Stimulated activated memory B cell treated with anti-CD40 and anti-IgM and Interleukin-4, amounts not matched to agents 10 μg/mL and 1 μg/mL and 100 μg/mL, for 72 hours (primary cell): ENCODE data around the gene NIPAL3.

Experiments used
- ATAC-seq: fragments of 150-1000 bp; cut with Tn5 transposase; 2 replicates; pipeline ENCODE4 v1.10.0; 2021
- H3K27ac Mint-ChIP-seq: one replicate; pipeline ENCODE4 v1.8.0; 2022; ENCODE audit warnings: mild to moderate bottlenecking, mixed read lengths
- H3K27me3 Mint-ChIP-seq: one replicate; pipeline ENCODE4 v1.8.0; 2022; ENCODE audit warnings: mixed read lengths
- H3K36me3 Mint-ChIP-seq: one replicate; pipeline ENCODE4 v1.8.0; 2022; ENCODE audit warnings: mixed read lengths
- H3K4me1 Mint-ChIP-seq: one replicate; pipeline ENCODE4 v1.8.0; 2022; ENCODE audit warnings: mixed read lengths
- H3K4me3 Mint-ChIP-seq: one replicate; pipeline ENCODE4 v1.8.0; 2022; ENCODE audit warnings: mild to moderate bottlenecking, moderate library complexity, mixed read lengths
- H3K9me3 Mint-ChIP-seq: one replicate; pipeline ENCODE4 v1.8.0; 2022; ENCODE audit warnings: mixed read lengths

The NIPAL3 gene

DNA sequence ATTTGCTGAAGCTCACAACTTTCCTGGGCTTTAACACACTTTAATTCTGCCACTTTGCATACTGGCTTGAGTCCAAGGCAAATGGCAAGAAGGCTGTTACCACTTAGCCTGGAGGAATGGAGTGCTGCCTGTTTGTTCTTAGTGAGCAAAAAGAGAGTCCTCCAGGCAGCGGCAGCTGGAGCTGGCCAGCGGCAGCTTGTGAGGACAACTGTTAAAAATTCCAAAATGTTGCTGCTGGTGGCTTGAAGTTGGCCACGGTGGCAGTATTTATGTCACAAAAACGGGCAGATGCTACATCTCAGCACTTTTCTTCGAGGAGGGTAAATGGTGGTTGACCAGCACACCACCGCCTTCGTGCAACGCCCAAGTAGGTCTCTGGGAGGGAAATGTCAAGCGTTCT lies 29.4 kb upstream of the NIPAL3 start:
- Mint-ChIP-seq H3K9me3 (no peaks in the 10 kb centered on the region), H3K27ac (peak overlapping the region; percentile 64), H3K4me3 (no peak overlapping the region), H3K36me3 (peaks cover 13% of the 10 kb centered on the region), H3K4me1 (peaks cover 35% of the 10 kb centered on the region), H3K27me3 (no peaks in the 10 kb centered on the region)
- ATAC-seq, result no peak

DNA sequence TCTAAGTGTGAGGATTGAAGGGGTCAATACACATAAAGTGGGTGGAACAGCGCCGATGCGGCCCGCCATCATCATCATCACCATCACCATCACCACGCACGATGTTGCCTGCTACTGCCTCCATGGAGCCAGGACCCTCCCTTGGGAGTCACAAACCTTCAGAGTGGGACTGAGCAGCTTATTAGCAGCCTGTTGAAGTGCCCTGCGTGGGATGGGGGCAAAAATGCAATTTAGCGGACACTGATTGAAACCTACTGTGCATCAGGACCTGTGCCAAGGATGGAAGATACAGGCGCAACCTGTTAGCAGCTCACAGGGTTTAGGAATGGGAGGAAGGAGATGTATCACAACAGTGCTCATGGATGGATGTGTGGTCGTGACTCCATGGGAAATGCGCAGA lies 28.7 kb upstream of the NIPAL3 start:
- peak overlapping the region; percentile 64 for H3K27ac Mint-ChIP-seq
- peaks cover 41% of the 10 kb centered on the region for H3K4me1 Mint-ChIP-seq
- no peak overlapping the region for H3K4me3 Mint-ChIP-seq
- ATAC-seq, result no peak
- H3K9me3 Mint-ChIP-seq, result no peaks in the 10 kb centered on the region
- peaks cover 13% of the 10 kb centered on the region for H3K36me3 Mint-ChIP-seq
- no peaks in the 10 kb centered on the region for H3K27me3 Mint-ChIP-seq

DNA sequence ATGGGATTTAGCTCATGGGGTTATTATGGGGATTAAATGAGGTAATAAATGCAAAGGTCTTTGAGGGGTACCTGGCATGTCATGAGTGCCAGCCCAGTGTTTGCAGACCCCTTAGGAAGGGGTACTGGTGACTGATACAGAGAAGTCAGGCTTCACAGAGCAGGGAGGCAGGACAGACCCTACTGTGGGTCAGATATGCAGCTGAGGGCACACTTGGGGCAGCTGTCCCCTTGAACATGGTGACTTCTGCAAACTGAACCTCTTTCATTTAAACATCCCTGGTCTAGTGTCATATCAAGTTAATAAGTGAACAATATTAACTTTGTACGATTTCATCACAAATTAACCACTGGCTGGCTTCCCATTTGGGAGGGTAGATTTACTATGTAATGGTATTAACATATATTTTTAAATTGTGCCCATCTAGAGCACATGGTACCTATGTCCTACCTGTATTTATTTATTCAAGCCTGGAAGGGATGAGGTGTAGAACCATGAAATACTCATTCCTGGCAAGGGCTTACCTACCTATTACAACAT lies 27.9 kb upstream of the NIPAL3 start:
- H3K4me3 Mint-ChIP-seq, result no peak overlapping the region
- no peaks in the 10 kb centered on the region for H3K27me3 Mint-ChIP-seq
- peak overlapping the region; percentile 27 for H3K27ac Mint-ChIP-seq
- H3K9me3 Mint-ChIP-seq, result no peaks in the 10 kb centered on the region
- ATAC-seq, result no peak
- peaks cover 13% of the 10 kb centered on the region for H3K36me3 Mint-ChIP-seq
- H3K4me1 Mint-ChIP-seq, result peaks cover 49% of the 10 kb centered on the region

DNA sequence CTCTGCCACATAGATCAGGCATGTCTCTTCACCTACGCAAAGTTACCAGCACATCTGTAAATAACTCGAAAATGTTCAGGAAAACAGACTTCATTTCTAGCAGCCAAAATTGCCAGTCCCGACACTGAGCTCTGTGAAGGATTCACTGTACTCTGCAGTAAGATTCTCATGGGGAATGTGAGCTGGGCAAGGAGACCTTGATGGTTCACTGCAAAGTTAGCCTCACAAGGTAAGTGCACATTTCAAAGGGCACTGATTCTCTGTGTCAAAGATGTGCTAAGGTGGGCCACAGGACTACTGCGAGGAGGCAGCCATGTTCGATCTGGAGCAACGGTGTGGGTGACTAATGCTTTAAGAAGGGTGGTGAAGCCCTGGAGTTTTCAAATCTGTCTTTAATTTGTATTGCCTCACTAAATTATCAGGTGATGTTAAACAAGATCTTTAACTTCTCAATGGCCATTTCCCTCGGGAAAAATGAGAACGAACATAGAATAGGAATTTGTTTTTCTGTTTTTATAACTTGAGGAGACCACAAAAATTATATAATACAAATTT lies 27.2 kb upstream of the NIPAL3 start:
- Mint-ChIP-seq H3K27me3 (no peaks in the 10 kb centered on the region), H3K36me3 (peaks cover 7% of the 10 kb centered on the region), H3K4me1 (peaks cover 56% of the 10 kb centered on the region), H3K27ac (peak overlapping the region; percentile 27), H3K9me3 (no peaks in the 10 kb centered on the region), H3K4me3 (no peak overlapping the region)
- ATAC-seq, result no peak

DNA sequence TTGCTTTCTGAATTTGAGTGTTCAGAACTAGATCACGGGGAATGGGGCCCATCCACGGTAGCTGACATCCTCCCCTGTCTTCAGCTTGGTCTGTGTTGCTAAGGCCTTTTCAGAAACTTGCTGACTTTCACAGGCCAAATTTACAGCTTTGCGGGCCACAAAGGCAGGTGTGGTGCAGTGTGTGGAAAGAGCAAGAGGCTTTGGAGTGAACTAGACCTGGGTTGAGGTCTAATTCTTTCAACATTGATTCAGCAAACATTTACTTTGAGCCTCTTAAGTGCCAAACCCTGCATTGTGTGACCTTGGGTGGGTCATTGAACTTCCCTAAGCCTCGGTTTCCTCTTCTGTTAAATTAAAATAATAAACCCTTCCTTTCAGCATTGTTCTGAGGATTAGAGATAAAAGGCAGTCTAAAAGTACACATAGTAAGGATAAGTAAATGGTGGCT lies 26.3 kb upstream of the NIPAL3 start:
- Mint-ChIP-seq H3K27me3 (no peaks in the 10 kb centered on the region), H3K36me3 (peaks cover 8% of the 10 kb centered on the region)
- no peak for ATAC-seq

DNA sequence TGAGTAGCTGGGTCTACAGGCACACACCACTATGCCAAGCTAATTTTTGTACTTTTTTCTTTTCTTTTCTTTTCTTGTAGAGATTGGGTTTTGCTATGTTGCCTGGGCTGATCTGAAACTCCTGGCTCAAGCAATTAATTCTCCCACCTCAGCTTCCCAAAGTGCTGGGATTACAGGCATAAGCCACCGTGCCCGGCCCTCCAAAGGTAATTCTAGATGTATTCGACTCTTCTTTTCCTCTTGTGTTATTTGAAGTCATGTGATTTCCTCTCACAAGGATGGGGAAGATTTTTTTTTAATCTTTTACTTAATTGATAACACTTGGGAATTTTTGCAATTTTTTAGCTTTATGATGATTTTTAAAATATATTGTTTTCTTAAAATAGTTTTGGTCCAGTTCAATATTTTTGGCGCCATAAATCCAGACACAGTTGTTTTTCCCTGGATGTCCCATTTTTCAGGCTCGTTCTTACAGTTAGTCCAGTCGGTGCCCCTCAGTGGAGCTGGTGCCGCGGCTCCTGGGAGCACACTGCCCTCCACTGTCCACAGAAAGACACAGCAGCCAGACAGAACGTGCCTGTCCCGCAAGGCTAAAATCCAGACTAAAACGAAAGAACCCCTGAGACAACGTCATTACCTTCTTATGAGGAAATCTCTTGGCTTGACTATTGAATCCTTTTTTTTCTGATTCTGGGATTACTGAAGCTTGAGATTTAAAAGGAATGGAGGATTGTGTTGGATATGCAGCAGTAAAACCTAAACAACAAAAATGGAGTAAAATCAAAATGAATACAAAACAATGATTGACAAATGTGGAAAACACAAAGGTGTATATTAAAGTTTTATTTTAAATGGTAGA lies 24.4 kb upstream of the NIPAL3 start:
- H3K4me1 Mint-ChIP-seq, result peaks cover 50% of the 10 kb centered on the region
- peak overlapping the region; percentile 71 for H3K4me3 Mint-ChIP-seq
- ATAC-seq, result peak; percentile 79
- no peaks in the 10 kb centered on the region for H3K27me3 Mint-ChIP-seq
- peaks cover 15% of the 10 kb centered on the region for H3K36me3 Mint-ChIP-seq
- peak overlapping the region; percentile 97 for H3K27ac Mint-ChIP-seq
- no peaks in the 10 kb centered on the region for H3K9me3 Mint-ChIP-seq

More for the DNA sequence above, 26.3 kb upstream of the NIPAL3 start:
- Mint-ChIP-seq H3K4me1 (peaks cover 60% of the 10 kb centered on the region), H3K4me3 (no peak overlapping the region), H3K27ac (no peak overlapping the region), H3K9me3 (no peaks in the 10 kb centered on the region)

DNA sequence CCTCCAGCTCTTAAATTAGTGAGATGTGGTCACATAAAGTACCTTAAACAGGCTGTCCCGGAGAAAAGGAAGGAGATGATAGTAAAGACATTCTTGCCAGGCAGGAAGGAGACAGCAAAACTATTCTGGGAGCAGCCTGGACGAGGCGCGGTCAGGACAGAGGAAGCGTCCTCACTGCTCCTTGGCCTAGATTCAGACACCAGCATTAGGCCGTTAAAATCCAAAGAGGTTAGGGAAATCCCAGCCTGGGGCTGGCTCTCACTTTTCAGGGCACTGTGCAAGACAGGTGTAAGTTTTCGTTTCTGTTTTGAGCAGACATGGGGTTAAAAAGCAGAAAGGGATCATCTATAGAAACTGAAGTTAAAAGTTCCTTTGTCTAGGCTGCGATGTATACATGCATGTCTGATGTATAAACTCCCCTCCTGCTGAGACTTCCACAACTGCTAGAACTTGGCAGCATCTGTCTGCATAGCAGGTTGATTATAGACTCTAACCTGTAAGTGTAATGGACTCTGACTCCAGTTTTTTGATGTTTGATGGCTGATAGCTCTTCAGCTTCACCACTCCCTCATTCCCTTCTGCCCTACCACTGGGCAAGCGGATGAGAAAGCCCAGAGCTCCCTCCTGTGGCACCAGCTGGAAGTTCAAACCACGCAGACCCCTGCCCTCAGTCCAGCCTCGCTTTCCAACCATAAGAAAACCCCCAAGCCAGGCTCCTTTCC lies 23.6 kb upstream of the NIPAL3 start:
- peak; percentile 87 for ATAC-seq
- H3K4me1 Mint-ChIP-seq, result peaks cover 41% of the 10 kb centered on the region
- H3K4me3 Mint-ChIP-seq, result peak overlapping the region; percentile 71
- H3K36me3 Mint-ChIP-seq, result peaks cover 8% of the 10 kb centered on the region
- H3K9me3 Mint-ChIP-seq, result no peaks in the 10 kb centered on the region
- H3K27me3 Mint-ChIP-seq, result no peaks in the 10 kb centered on the region
- peak overlapping the region; percentile 97 for H3K27ac Mint-ChIP-seq

DNA sequence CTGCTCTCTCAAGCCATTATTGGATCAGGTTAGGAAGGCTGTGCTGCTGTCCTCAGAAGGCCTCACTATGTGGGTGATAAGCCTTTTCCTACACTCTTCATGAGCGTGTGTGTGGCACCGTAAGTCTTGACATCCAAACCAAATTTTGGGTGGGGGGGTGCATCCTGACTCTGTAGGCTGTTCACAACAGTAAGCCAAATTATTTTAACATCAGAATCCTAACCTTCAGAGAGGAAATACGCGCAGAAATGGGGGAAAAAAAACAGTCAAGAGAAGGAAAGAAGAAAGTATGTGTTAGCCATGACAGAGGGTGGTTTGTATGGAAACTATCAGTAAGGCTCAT lies 23.0 kb upstream of the NIPAL3 start:
- Mint-ChIP-seq H3K9me3 (no peaks in the 10 kb centered on the region), H3K36me3 (peaks cover 8% of the 10 kb centered on the region), H3K27me3 (no peaks in the 10 kb centered on the region), H3K4me1 (peaks cover 41% of the 10 kb centered on the region), H3K4me3 (peak overlapping the region; percentile 71), H3K27ac (peak overlapping the region; percentile 97)
- ATAC-seq, result peak; percentile 29

DNA sequence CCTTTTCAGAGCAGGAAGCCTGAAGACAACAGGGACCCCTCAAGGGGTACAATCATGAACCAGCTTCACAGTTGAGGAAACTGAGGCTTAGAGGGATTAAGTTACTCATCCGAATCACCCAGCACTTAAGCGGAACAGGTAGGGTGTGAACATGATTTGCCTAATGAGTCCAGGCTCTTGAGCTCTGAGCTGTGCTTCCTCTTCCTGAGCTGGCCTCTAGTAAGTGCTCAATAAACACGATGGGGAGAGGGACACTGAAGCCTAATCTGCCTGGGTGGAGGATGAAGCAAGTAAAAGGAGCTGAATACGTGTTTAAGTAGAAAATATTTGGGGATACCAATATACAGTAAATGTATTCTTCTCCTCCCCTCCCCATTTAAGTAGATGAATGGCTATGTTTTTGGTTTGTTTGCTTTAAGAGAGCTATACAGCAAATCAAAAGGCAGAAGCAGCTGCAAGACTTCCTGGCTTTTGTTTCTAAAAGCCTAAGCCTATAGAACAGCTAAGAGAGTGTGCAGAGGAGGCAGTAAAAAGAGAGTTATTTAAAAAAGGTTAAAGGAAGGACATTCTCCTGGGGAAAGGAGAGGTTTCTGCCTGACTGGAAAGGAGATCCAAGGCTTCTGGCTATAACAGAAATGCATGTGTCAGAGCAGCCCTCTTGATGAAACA lies 22.5 kb upstream of the NIPAL3 start:
- peak overlapping the region; percentile 97 for H3K27ac Mint-ChIP-seq
- no peaks in the 10 kb centered on the region for H3K27me3 Mint-ChIP-seq
- peaks cover 41% of the 10 kb centered on the region for H3K4me1 Mint-ChIP-seq
- peak; percentile 77 for ATAC-seq
- H3K36me3 Mint-ChIP-seq, result peaks cover 8% of the 10 kb centered on the region
- no peaks in the 10 kb centered on the region for H3K9me3 Mint-ChIP-seq
- peak overlapping the region; percentile 71 for H3K4me3 Mint-ChIP-seq

DNA sequence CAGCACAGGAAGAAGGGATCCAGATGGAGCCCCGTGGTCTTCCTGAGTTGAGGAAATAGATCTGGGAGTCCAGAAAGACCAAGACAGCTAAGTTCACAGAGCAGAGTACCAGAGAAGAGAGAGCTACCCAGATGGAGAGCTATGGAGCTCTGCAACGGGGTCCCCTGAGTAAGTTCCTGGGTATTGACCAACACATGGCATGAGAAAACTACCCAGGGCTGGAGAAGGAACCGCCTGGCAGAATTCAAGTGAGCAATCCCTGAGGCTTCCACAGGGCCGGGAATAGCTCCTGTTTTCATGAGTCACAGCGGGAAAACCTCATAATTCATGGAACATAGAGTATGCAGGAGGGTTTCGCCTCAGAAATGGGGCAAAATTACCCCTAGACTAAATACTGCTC lies 21.7 kb upstream of the NIPAL3 start:
- Mint-ChIP-seq H3K4me3 (no peak overlapping the region), H3K27ac (peak overlapping the region; percentile 97), H3K27me3 (no peaks in the 10 kb centered on the region), H3K9me3 (no peaks in the 10 kb centered on the region), H3K36me3 (peaks cover 8% of the 10 kb centered on the region), H3K4me1 (peaks cover 41% of the 10 kb centered on the region)
- no peak for ATAC-seq

DNA sequence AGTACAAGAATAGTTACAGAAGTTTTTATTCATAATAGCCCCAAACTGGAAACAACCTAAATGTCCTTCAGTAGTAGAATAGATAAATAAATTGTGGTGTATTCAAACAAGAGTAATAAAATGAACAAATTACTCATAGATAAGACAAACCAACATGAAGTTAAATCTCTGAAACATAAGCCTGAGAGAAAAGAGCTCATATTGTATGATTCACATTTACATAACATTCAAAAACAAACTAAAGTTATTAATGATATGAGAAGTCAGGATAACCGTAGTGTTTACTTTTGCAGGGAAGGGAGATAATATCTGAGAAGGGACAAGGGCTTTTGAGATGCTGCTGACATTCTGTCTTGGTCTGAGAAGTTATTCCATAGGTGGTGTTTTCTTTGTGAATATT lies 15.5 kb upstream of the NIPAL3 start:
- Mint-ChIP-seq H3K27ac (no peak overlapping the region), H3K27me3 (no peaks in the 10 kb centered on the region), H3K36me3 (peaks cover 24% of the 10 kb centered on the region), H3K4me3 (no peak overlapping the region), H3K9me3 (no peaks in the 10 kb centered on the region), H3K4me1 (peaks cover 6% of the 10 kb centered on the region)
- ATAC-seq, result no peak

DNA sequence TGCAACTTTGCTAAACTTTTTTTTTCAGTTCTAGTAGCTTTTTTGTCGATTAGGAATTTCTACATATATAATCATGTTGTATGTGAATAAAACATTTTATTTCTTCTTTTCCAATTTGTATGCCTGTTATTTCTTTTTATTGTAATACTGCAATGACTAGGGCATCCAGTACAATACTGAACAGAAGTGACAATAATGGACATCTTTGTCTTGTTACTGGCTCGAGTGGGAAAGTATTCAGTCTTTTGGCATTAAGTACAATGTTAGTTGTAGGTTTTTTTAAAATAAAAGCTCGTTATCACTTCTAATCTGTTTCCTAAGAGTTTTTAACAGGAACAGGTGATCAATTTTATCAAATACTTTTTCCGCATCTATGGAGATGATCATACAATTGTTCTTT lies 11.8 kb upstream of the NIPAL3 start:
- Mint-ChIP-seq H3K4me1 (peaks cover 6% of the 10 kb centered on the region), H3K27me3 (no peaks in the 10 kb centered on the region), H3K9me3 (no peaks in the 10 kb centered on the region), H3K27ac (no peak overlapping the region), H3K4me3 (no peak overlapping the region), H3K36me3 (peaks cover 24% of the 10 kb centered on the region)
- no peak for ATAC-seq

DNA sequence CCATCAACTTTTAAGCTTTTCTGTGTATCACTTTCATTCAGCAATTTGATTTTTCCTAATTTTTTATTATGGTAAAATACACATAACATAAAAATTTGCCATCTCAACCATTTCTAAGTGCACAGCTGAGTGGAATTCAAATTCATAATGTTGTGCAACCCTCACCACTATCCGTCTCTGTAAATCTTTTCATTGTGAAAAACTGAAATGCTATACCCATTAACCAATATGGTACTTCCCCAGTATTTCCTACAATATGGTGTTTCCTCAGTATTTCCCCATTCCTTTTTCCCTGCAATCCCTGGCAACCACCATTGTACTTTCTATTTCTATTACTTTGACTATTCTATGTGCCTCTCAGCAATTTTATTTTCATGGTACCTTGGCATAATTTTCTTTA lies 8.8 kb upstream of the NIPAL3 start:
- Mint-ChIP-seq H3K4me3 (no peak overlapping the region), H3K4me1 (peaks cover under 1% of the 10 kb centered on the region)

DNA sequence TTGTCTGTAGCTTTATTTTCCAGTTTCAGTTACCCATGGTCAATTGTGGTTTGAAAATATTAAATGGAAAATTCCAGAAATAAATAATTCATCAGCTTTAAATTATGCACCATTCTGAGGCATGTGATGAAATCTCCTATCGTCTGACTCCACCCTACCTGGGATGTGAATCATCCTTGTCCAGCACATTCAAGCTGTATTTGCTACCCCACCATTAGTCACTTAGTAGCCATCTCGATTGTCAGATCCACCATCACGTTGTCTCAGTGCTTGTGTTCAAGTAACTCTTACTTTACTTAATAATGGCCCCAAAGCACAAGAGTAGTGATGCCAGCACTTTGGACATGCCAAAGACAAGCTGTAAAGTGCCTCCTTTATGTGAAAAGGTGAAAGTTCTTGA lies 6.1 kb upstream of the NIPAL3 start:
- H3K4me3 Mint-ChIP-seq, result no peak overlapping the region
- H3K27me3 Mint-ChIP-seq, result no peaks in the 10 kb centered on the region
- peaks cover 19% of the 10 kb centered on the region for H3K4me1 Mint-ChIP-seq
- H3K27ac Mint-ChIP-seq, result no peak overlapping the region
- ATAC-seq, result no peak
- no peaks in the 10 kb centered on the region for H3K36me3 Mint-ChIP-seq
- no peaks in the 10 kb centered on the region for H3K9me3 Mint-ChIP-seq

More for the DNA sequence above, 8.8 kb upstream of the NIPAL3 start:
- Mint-ChIP-seq H3K36me3 (no peaks in the 10 kb centered on the region), H3K27me3 (no peaks in the 10 kb centered on the region), H3K27ac (no peak overlapping the region), H3K9me3 (no peaks in the 10 kb centered on the region)
- ATAC-seq, result no peak

DNA sequence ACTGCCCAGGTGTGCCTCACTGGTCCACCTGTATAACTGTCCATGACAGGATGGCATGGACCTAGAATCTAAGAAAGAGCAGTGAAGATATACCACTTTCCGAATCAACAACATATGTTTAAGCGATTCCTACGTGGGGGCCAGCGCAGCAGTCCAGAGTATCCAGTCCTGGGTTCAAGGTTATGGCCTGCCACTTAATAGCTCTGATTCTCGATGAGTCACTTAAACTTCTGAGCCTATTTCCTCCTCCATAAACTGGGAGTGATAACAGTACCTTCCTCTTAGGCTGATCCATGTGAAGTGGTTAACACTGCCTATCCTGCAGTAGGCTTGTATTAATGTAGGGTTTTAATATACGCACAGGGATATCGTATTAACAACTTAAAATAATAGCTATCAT lies 4.9 kb upstream of the NIPAL3 start:
- Mint-ChIP-seq H3K4me3 (no peak overlapping the region), H3K27me3 (no peaks in the 10 kb centered on the region), H3K27ac (no peak overlapping the region)

More for the DNA sequence above, 4.9 kb upstream of the NIPAL3 start:
- Mint-ChIP-seq H3K4me1 (peaks cover 29% of the 10 kb centered on the region), H3K9me3 (no peaks in the 10 kb centered on the region), H3K36me3 (no peaks in the 10 kb centered on the region)
- no peak for ATAC-seq
